Spleen (tissue), 13 donors: ENCODE data around the gene KCTD3. TPM values are rescaled to one million over a fixed set of nuclear protein-coding genes. Genes with fewer than 3 reads are reported as not detected.

ENCODE experiments used
- DNase-seq: peaks from one replicate; pipeline ENCODE4 v3.0.0-alpha.2; 2020
- H3K27ac ChIP-seq, 8 donors: fragments of 200-600 bp; sonication (generic) in 7 of 8; 1 replicate in 4 of 8; 2 replicates in 4 of 8; pipeline versions ENCODE4 v1.5.0 to v1.8.0; 2016 to 2021; ENCODE audit warnings: inconsistent platforms in 4 of 8, mild to moderate bottlenecking in 4 of 8, moderate library complexity in 1 of 8
- H3K27me3 ChIP-seq, 7 donors: fragments of 200-600 bp; sonication (generic) in 6 of 7; replicated peaks in 1 of 7; 1 replicate in 4 of 7; 2 replicates in 3 of 7; pipeline versions ENCODE4 v1.5.0 to v1.8.0; 2016 to 2021; ENCODE audit warnings: inconsistent platforms in 3 of 7, mild to moderate bottlenecking in 1 of 7
- H3K36me3 ChIP-seq, 6 donors: fragments of 200-600 bp; sonication (generic) in 5 of 6; 1 replicate in 4 of 6; 2 replicates in 2 of 6; pipeline versions ENCODE4 v1.5.0 to v1.8.0; 2016 to 2021; ENCODE audit warnings: inconsistent platforms in 2 of 6
- H3K4me1 ChIP-seq, 6 donors: fragments of 200-600 bp; sonication (generic) in 5 of 6; 1 replicate in 3 of 6; 2 replicates in 3 of 6; pipeline versions ENCODE4 v1.5.0 to v1.8.0; 2016 to 2021; ENCODE audit warnings: inconsistent platforms in 3 of 6
- H3K4me3 ChIP-seq, 8 donors: fragments of 200-600 bp; sonication (generic) in 7 of 8; 1 replicate in 4 of 8; 2 replicates in 4 of 8; pipeline versions ENCODE4 v1.5.0 to v1.8.0; 2016 to 2021; ENCODE audit warnings: inconsistent platforms in 4 of 8, mild to moderate bottlenecking in 4 of 8, moderate library complexity in 2 of 8
- H3K9me3 ChIP-seq, 8 donors: fragments of 200-600 bp; sonication (generic) in 7 of 8; 1 replicate in 4 of 8; 2 replicates in 4 of 8; pipeline versions ENCODE4 v1.5.0 to v1.8.0; 2016 to 2021; ENCODE audit warnings: inconsistent platforms in 4 of 8
- POLR2A ChIP-seq, 3 donors: fragments of 450-650 bp; IDR thresholded peaks; one replicate each; pipeline ENCODE4 v1.5.1; 2017; ENCODE audit warnings: antibody characterized with exemption in 3 of 3, mild to moderate bottlenecking in 1 of 3
- POLR2AphosphoS5 ChIP-seq, 3 donors: sonication (generic); formaldehyde crosslinking; IDR thresholded peaks; one replicate each; pipeline ENCODE4 v1.5.1; 2017; ENCODE audit warnings: antibody characterized with exemption in 3 of 3
- WGBS, 5 donors: extraction: QIAGEN DNeasy Blood & Tissue Kit in 3 of 5; methylation state at CpG; one replicate each; pipeline versions ENCODE4 v1.1.5 to v1.1.7; 2013 to 2018; 5-methylcytosine and 5-hydroxymethylcytosine counted together
- intact Hi-C: fragments of 100-400 bp; cut with DNase I; formaldehyde crosslinking; loops from one replicate; pipeline ENCODE4 v1.15.0; 2023; ENCODE audit warnings: low total_unique reads
- long read RNA-seq, 2 donors: transcript quantifications; one replicate each; lab custom pipeline, GENCODE V29; 2026
- polyA plus RNA-seq, 3 donors: library from polyadenylated mRNA; stranded (reverse); fragments of 200-250 nt; gene quantifications; one replicate each; pipeline ENCODE4 v1.2.1, GENCODE V29; 2013
- total RNA-seq, 7 donors: library from RNA; depleted of rRNA in 3 of 7; stranded (reverse); fragments of >200 nt in 3 of 7; fragmentation: NEBNext Ultra II Directional in 4 of 7; extraction: Animal tissue kit (Norgen Biotek cat#: 25700) in 4 of 7; gene quantifications; one replicate each; pipeline versions ENCODE4 v1.1.0 to v1.2.1, GENCODE V29; 2016 to 2021
- TF ChIP-seq, protein P1 (sequence below), 11 experiments: fragments of 200-600 bp in 7 of 11; fragments of 450-650 bp in 4 of 11; sonication (generic) in 4 of 11; IDR thresholded peaks in 8 of 11; conservative IDR thresholded peaks in 3 of 11; 1 replicate in 7 of 11; 2 replicates in 4 of 11; pipeline versions ENCODE4 v1.4.0 to v1.8.0; 2016 to 2021; ENCODE audit warnings: antibody characterized with exemption in 11 of 11, inconsistent platforms in 4 of 11, mild to moderate bottlenecking in 1 of 11
- donor health status: healthy with polysubstance abuse.
- donor health status: DM: no; HTN: no; CAD: no; lungs with moderate emphysema.
- donor health status: DM: no; HTN: no; CAD: no.
- donor health status: Bipolar disorder and iron deficiency.
- donor health status: healthy.
- donor health status: DM: no; HTN: no; CAD: no.
- donor health status: DM: yes; HTN: yes; CAD: no.

KCTD3 gene
- total RNA-seq (10 to 100 TPM; 13.2 to 33.0 (median 24.2) TPM), polyA plus RNA-seq (10 to 100 TPM in 1 of 3 donors, 1 to 10 TPM in 2; 7.6 to 11.1 (median 8.5) TPM)
- long read RNA-seq, donor 1, partial matches to known transcripts: 10 of 16 reads
- long read RNA-seq, donor 1, other reads (novel, unspliced or antisense): 0 of 16 reads
- long read RNA-seq, donor 2, partial matches to known transcripts: 0 of 5 reads
- long read RNA-seq, donor 2, other reads (novel, unspliced or antisense): 0 of 5 reads

DNA sequence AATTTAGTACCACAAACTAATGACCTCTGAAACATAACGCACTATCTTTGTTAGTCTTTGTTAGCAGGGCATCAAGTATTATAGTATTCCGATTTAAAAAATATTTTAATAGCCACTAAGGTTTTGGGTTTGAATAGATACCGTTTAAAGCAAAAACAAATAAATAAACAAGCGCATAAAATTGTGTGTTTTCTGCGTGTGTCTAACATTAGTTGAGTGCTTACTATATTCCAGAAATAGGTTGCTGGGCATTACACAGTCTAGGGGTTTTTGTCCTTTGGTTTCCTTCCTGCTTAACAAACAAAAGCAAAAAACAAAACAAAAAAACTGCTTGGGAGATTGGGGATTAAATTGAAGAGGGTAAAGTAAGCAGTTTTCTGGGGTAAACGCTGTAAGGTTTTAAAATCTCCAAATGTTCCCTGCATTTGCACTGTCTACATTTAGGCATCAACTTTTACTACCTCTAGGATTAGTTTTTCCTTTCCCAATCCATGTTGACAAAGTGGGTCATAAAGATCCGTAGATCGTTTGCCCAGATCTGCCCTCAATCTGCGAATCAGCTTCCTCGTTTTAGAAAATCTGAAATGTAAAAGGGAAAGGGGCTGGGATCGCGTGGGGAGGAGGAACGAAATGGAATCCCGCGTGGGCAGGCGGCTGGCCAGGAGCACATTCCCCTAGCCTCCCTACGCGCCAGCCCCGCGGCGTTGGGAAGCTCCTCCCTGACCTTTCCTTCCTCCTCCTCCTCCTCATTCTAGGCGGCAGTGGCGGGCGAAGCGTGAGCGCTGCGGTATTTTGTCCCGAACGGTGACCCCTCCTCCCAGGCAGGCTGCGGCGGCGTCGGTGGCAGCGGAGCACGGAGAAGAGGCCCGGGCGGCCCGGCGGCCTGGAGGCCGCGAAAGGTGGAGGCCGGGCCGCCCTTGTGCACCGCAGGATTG lies at the start of gene KCTD3:
KCTD3 (plus strand) TSS at position 749 of the 935 bp plus-strand sequence. CDS start 382 bp downstream, outside the sequence.
- H3K4me1 ChIP-seq: peaks cover 0 to 47% (median 24%) of the 10 kb centered on the region in 6 donors
- intact Hi-C loops: no loop called here
- H3K9me3 ChIP-seq: no peaks in the 10 kb centered on the region
- 7 to 16% (median 9%) methylated on average over 25 to 44 of the region's 44 CpGs for WGBS, 5 donors
- H3K36me3 ChIP-seq: no peaks in the 10 kb centered on the region
- peak within 1 kb of the TSS; percentile 58 to 86 (median 68) for H3K4me3 ChIP-seq
- no peak for TF ChIP-seq POLR2A (IDR thresholded peaks at IDR 0.05)
- TF ChIP-seq, protein P1, sequence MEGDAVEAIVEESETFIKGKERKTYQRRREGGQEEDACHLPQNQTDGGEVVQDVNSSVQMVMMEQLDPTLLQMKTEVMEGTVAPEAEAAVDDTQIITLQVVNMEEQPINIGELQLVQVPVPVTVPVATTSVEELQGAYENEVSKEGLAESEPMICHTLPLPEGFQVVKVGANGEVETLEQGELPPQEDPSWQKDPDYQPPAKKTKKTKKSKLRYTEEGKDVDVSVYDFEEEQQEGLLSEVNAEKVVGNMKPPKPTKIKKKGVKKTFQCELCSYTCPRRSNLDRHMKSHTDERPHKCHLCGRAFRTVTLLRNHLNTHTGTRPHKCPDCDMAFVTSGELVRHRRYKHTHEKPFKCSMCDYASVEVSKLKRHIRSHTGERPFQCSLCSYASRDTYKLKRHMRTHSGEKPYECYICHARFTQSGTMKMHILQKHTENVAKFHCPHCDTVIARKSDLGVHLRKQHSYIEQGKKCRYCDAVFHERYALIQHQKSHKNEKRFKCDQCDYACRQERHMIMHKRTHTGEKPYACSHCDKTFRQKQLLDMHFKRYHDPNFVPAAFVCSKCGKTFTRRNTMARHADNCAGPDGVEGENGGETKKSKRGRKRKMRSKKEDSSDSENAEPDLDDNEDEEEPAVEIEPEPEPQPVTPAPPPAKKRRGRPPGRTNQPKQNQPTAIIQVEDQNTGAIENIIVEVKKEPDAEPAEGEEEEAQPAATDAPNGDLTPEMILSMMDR (IDR thresholded peaks at IDR 0.05 in 8 of 11, conservative IDR thresholded peaks at IDR 0.05 in 3 of 11): no peak
- TF ChIP-seq POLR2AphosphoS5 (IDR thresholded peaks at IDR 0.05): peak; percentile 74 to 89 (median 86)
- peak within 1 kb of the TSS; percentile 57 to 89 (median 87) for H3K27ac ChIP-seq
- DNase-seq: peak; percentile 89
- H3K27me3 ChIP-seq: peaks cover 0 to 17% (median 0%) of the 10 kb centered on the region in 7 donors

DNA sequence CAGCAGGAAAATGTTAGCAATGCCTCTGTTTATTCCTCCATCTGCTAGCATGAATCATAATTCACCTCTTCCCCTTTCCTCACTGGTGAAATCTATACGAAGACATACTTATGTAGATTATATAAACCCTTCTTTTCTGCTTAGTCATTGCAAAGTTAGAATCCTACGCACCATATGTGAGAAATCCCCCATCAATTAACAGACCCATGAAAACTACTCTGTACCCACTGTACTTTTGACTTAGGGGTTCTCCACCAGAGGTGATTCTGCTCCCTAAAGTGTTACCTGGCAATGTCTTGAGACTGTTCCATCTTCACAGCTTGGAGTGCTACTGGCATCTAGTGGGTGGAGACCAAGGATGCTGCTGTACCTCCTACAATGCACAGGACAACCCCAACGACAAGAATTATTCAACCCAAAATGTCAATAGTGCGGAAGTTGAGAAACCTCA lies 49.6 kb upstream of the KCTD3 start:
- 47 to 59% (median 51%) methylated on average over 4 of the region's 4 CpGs for WGBS, 5 donors
- TF ChIP-seq, protein P1 (IDR thresholded peaks at IDR 0.05 in 8 of 11, conservative IDR thresholded peaks at IDR 0.05 in 3 of 11): no peak
- TF ChIP-seq POLR2A (IDR thresholded peaks at IDR 0.05): no peak
- no peak for TF ChIP-seq POLR2AphosphoS5 (IDR thresholded peaks at IDR 0.05)
- Histone ChIP-seq H3K27ac (no peak overlapping the region), H3K4me1 (no peaks in the 10 kb centered on the region), H3K27me3 (no peaks in the 10 kb centered on the region), H3K36me3 (no peaks in the 10 kb centered on the region), H3K9me3 (peaks cover 0 to 24% (median 16%) of the 10 kb centered on the region in 8 donors), H3K4me3 (no peak overlapping the region)
- DNase-seq: no peak
- intact Hi-C loops: no loop called here

DNA sequence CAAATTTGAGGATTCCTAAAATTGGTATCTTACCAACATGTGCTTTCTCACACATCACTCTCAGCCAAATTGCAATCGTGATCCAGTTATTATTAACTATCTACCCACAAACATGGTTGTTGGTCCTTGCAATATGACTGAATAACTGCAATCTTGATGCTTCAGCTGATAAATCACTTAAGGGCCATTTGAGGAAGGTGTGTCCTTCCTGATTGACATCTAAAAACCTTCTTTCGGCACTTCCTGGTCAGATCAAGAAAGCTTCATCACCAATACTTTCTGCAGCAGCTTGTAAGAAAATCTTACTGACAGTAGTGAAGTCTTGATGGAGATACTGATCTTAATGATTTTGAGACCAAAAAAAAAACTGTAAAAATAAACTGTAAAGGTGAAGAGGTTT lies 48.5 kb upstream of the KCTD3 start:
- H3K9me3 ChIP-seq: peaks cover 0 to 15% (median 6%) of the 10 kb centered on the region in 8 donors
- H3K4me1 ChIP-seq: peaks cover 0 to 3% (median under 1%) of the 10 kb centered on the region in 6 donors
- 78 to 85% (median 81%) methylated on average over 2 of the region's 2 CpGs for WGBS, 5 donors
- no peaks in the 10 kb centered on the region for H3K36me3 ChIP-seq
- intact Hi-C loops: no loop called here
- DNase-seq: no peak
- no peaks in the 10 kb centered on the region for H3K27me3 ChIP-seq
- TF ChIP-seq, protein P1 (IDR thresholded peaks at IDR 0.05 in 8 of 11, conservative IDR thresholded peaks at IDR 0.05 in 3 of 11): no peak
- no peak for TF ChIP-seq POLR2A (IDR thresholded peaks at IDR 0.05)
- no peak for TF ChIP-seq POLR2AphosphoS5 (IDR thresholded peaks at IDR 0.05)
- no peak overlapping the region for H3K4me3 ChIP-seq
- no peak overlapping the region for H3K27ac ChIP-seq
